Adrenal gland (tissue), 5 donors: ENCODE data around the gene MEF2C.

Experiments
- CTCF ChIP-seq, 6 experiments: fragments of 450-650 bp in 4 of 6; fragments of 200-600 bp in 2 of 6; sonication (generic) in 1 of 6; IDR thresholded peaks; 1 replicate in 5 of 6; 2 replicates in 1 of 6; pipeline versions ENCODE4 v1.5.1 to v1.8.0; 2016 to 2021; ENCODE audit warnings: antibody characterized with exemption in 6 of 6, mild to moderate bottlenecking in 2 of 6, moderate library complexity in 1 of 6
- POLR2A ChIP-seq, 2 donors: fragments of 450-650 bp; IDR thresholded peaks; one replicate each; pipeline ENCODE4 v1.6.1; 2017; ENCODE audit warnings: antibody characterized with exemption in 2 of 2, mild to moderate bottlenecking in 2 of 2, moderate library complexity in 1 of 2
- donor health status: DM: no; HTN: no; CAD: no.

DNA sequence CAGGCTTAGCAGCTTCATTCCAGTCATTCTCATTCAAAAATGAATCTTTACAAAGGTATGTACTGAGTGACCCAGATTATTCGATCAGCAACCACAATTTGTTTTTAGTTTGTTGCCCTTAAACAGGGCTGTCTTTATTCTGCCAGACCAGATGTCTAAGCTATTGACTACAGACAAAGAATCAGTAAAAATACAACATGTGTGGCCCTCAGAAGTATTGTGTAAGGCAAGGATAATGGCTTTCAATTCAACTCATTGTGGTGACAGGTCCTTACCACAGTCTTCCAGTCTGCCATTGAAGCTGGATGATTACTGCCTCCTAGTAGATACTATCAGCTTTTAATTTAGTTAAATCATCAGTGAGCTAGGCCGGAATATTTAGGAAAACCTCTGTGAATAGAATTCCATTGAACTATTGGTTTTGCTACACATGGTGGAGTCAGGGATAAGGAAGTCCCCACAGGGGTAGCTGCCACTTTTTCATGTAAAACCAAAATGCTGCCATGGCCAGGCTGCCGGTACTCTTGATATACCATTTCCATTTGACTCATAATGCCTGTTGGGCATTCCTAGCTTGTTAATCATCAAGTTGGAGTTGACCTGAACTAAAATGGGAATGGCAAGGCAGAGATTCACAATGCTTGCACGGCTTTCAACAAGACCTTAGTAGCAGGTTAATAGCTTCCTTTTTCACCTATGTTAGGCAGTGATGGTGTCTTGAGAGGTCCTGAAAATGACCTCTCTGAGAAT, 175.6 kb downstream of the MEF2C start:
- TF ChIP-seq POLR2A (IDR thresholded peaks at IDR 0.05), result no peak
- no peak for TF ChIP-seq CTCF (IDR thresholded peaks at IDR 0.05)
